Measurements from ENCODE around the gene PTPRA.
A peak's percentile ranks its signal among the peaks of the same experiment; 100 is the strongest.

The PTPRA gene

GRCh38 chr20:3077618-3078134 lies 204.4 kb downstream of the PTPRA start:
- TF ChIP-seq SNAI2 (CRISPR knock-in tag; IDR thresholded peaks at IDR 0.05) (no peak), TOX (CRISPR knock-in tag; IDR thresholded peaks at IDR 0.05; ENCODE audit: borderline replicate concordance) (no peak), TSHZ2 (CRISPR knock-in tag; IDR thresholded peaks at IDR 0.05) (no peak), ZC3H10 (CRISPR knock-in tag; IDR thresholded peaks at IDR 0.05) (no peak), CSRNP3 (CRISPR knock-in tag; IDR thresholded peaks at IDR 0.05) (no peak), BACH2 (CRISPR knock-in tag; IDR thresholded peaks at IDR 0.05; ENCODE audit: borderline replicate concordance) (no peak), ZFP3 (CRISPR knock-in tag; IDR thresholded peaks at IDR 0.05) (no peak), ISL1 (CRISPR knock-in tag; IDR thresholded peaks at IDR 0.05) (no peak), ARNTL (CRISPR knock-in tag; IDR thresholded peaks at IDR 0.05; ENCODE audit: borderline replicate concordance, low read depth) (no peak), TCF4 (CRISPR knock-in tag; IDR thresholded peaks at IDR 0.05; ENCODE audit: borderline replicate concordance) (no peak)
- TF ChIP-seq, protein P1, sequence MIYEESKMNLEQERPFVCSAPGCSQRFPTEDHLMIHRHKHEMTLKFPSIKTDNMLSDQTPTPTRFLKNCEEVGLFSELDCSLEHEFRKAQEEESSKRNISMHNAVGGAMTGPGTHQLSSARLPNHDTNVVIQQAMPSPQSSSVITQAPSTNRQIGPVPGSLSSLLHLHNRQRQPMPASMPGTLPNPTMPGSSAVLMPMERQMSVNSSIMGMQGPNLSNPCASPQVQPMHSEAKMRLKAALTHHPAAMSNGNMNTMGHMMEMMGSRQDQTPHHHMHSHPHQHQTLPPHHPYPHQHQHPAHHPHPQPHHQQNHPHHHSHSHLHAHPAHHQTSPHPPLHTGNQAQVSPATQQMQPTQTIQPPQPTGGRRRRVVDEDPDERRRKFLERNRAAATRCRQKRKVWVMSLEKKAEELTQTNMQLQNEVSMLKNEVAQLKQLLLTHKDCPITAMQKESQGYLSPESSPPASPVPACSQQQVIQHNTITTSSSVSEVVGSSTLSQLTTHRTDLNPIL (CRISPR knock-in tag; IDR thresholded peaks at IDR 0.05; ENCODE audit: low read depth), result no peak
- no peak for ATAC-seq

DNA sequence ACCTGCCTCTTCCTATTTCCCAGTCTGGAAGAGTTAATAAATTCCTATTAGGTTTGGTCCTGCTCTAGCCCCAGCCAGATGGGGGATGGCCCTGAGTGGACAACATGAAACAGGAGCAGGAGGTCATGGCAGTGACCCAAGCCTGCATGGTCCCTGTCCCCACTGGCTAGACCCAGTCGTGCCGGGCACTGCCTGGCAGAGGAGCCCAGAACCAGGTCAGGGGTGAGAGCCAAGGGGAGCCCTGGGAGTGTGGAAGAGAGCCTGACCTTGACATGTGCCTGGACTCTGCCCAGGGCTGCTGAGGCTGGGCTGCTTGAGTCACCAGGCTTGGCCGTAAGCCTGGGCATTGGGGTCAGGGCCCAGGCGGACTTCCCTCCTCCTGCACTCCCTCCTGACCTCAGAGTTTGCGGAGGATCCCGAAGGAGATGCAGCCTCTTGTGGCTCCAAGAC lies 207.7 kb downstream of the PTPRA start:
- TF ChIP-seq ESRRG (CRISPR knock-in tag; IDR thresholded peaks at IDR 0.05), result no peak
- ATAC-seq, result peak; percentile 82

DNA sequence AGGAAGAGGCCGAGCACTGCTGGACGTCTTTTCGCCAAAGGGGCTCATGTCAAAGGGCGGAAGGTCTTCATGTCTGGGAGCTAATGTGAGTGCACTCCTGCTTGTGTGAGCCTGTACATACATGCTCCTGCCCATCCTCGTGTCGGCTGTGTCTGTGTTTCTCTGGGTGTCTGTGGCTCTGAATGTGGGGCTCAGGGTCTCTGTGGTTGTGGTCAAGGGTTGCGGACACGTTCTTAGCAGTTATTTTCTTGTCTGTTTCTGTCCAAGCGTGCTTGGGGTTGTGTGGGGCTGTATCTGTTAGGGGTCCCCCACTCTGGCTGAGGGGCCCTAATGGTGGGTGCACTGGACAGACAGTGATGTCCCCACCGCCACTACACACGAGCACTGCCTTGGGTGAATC lies 208.4 kb downstream of the PTPRA start:
- peak; percentile 6; the same call in 1 of the 3 replicates for ATAC-seq
- TF ChIP-seq PPARA (CRISPR knock-in tag; IDR thresholded peaks at IDR 0.05; ENCODE audit: borderline replicate concordance), result no peak
- TF ChIP-seq TSHZ2 (CRISPR knock-in tag; IDR thresholded peaks at IDR 0.05), result no peak
- TF ChIP-seq CSRNP3 (CRISPR knock-in tag; IDR thresholded peaks at IDR 0.05), result no peak
- no peak for TF ChIP-seq OSR1 (CRISPR knock-in tag; IDR thresholded peaks at IDR 0.05)
- TF ChIP-seq SNAI2 (CRISPR knock-in tag; IDR thresholded peaks at IDR 0.05), result no peak
- TF ChIP-seq, protein P2, sequence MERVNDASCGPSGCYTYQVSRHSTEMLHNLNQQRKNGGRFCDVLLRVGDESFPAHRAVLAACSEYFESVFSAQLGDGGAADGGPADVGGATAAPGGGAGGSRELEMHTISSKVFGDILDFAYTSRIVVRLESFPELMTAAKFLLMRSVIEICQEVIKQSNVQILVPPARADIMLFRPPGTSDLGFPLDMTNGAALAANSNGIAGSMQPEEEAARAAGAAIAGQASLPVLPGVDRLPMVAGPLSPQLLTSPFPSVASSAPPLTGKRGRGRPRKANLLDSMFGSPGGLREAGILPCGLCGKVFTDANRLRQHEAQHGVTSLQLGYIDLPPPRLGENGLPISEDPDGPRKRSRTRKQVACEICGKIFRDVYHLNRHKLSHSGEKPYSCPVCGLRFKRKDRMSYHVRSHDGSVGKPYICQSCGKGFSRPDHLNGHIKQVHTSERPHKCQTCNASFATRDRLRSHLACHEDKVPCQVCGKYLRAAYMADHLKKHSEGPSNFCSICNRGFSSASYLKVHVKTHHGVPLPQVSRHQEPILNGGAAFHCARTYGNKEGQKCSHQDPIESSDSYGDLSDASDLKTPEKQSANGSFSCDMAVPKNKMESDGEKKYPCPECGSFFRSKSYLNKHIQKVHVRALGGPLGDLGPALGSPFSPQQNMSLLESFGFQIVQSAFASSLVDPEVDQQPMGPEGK (CRISPR knock-in tag; IDR thresholded peaks at IDR 0.05; ENCODE audit: borderline replicate concordance), result no peak
- no peak for TF ChIP-seq BACH2 (CRISPR knock-in tag; IDR thresholded peaks at IDR 0.05; ENCODE audit: borderline replicate concordance)
- no peak for TF ChIP-seq ZC3H10 (CRISPR knock-in tag; IDR thresholded peaks at IDR 0.05)
- no peak for TF ChIP-seq TOX (CRISPR knock-in tag; IDR thresholded peaks at IDR 0.05; ENCODE audit: borderline replicate concordance)
- TF ChIP-seq, protein P1 (CRISPR knock-in tag; IDR thresholded peaks at IDR 0.05; ENCODE audit: low read depth), result no peak
- no peak for TF ChIP-seq CSDC2 (CRISPR knock-in tag; IDR thresholded peaks at IDR 0.05)
- TF ChIP-seq ZNF565 (CRISPR knock-in tag; conservative IDR thresholded peaks at IDR 0.05; ENCODE audit: low read depth), result no peak
- TF ChIP-seq ZNF70 (CRISPR knock-in tag; IDR thresholded peaks at IDR 0.05), result no peak
- TF ChIP-seq, protein P3, sequence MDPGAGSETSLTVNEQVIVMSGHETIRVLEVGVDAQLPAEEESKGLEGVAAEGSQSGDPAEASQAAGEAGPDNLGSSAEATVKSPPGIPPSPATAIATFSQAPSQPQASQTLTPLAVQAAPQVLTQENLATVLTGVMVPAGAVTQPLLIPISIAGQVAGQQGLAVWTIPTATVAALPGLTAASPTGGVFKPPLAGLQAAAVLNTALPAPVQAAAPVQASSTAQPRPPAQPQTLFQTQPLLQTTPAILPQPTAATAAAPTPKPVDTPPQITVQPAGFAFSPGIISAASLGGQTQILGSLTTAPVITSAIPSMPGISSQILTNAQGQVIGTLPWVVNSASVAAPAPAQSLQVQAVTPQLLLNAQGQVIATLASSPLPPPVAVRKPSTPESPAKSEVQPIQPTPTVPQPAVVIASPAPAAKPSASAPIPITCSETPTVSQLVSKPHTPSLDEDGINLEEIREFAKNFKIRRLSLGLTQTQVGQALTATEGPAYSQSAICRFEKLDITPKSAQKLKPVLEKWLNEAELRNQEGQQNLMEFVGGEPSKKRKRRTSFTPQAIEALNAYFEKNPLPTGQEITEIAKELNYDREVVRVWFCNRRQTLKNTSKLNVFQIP (CRISPR knock-in tag; IDR thresholded peaks at IDR 0.05; ENCODE audit: borderline replicate concordance, low read depth), result no peak
- no peak for TF ChIP-seq ZNF8 (CRISPR knock-in tag; IDR thresholded peaks at IDR 0.05)
- no peak for TF ChIP-seq GLIS3 (CRISPR knock-in tag; IDR thresholded peaks at IDR 0.05)
- no peak for TF ChIP-seq RARB (CRISPR knock-in tag; IDR thresholded peaks at IDR 0.05)

Data from SK-N-SH treated with all-trans-retinoic acid at 6 μM for 48 hours (cell line).